ENCODE data around the gene FOCAD. TPM values are rescaled to one million over a fixed set of nuclear protein-coding genes. Genes with fewer than 3 reads are reported as not detected.

FOCAD gene
- total RNA-seq, 2 experiments from 2014 or later: 32.5 to 34.3 TPM

GRCh38 chr9:20804489-20805250, 120.6 kb downstream of the FOCAD start:
- H3K27ac Mint-ChIP-seq: no peak overlapping the region
- CTCF ChIA-PET: interaction anchor here (0.7 to 0.8 kb wide), 2 partner anchors 64 to 74 kb away, joined by 3 read pairs; no protein-coding TSS in a partner anchor
- no peaks in the 10 kb centered on the region for H3K27me3 Mint-ChIP-seq
- DNase-seq (no peak), ATAC-seq (no peak)
- H3K36me3 Mint-ChIP-seq (ENCODE audit: low read depth): peaks cover 2% of the 10 kb centered on the region
- H3K9me3 Mint-ChIP-seq (ENCODE audit: low read depth): no peaks in the 10 kb centered on the region
- intact Hi-C loops (cut with DNase I, micrococcal nuclease): loop anchor here in 1 of 2 experiments (5.0 kb wide), 1 partner anchor 48 kb away; no protein-coding TSS in a partner anchor
- POLR2A ChIA-PET: no interaction called here
- no peak overlapping the region for H3K4me3 Mint-ChIP-seq
- H3K4me1 Mint-ChIP-seq: no peaks in the 10 kb centered on the region

- H3K36me3 Mint-ChIP-seq (ENCODE audit: low read depth): no peaks in the 10 kb centered on the region
- ChIA-PET POLR2A (no interaction called here), CTCF (interaction anchor here (0.8 kb wide), 1 partner anchor 75 kb away, joined by 3 read pairs; no protein-coding TSS in a partner anchor)
- intact Hi-C loops (cut with DNase I, micrococcal nuclease): no loop called here
- no peaks in the 10 kb centered on the region for H3K9me3 Mint-ChIP-seq (ENCODE audit: low read depth)
- no peak overlapping the region for H3K4me3 Mint-ChIP-seq
- H3K27ac Mint-ChIP-seq: no peak overlapping the region
- H3K4me1 Mint-ChIP-seq: no peaks in the 10 kb centered on the region
- DNase-seq: no peak
- ATAC-seq: no peak
- no peaks in the 10 kb centered on the region for H3K27me3 Mint-ChIP-seq
Measured at GRCh38 chr9:20805766-20806165, 121.7 kb downstream of the FOCAD start.

GRCh38 chr9:20808002-20808401, 123.9 kb downstream of the FOCAD start:
- no peaks in the 10 kb centered on the region for H3K27me3 Mint-ChIP-seq
- ATAC-seq (no peak), DNase-seq (no peak)
- ChIA-PET CTCF (interaction anchor here (0.6 kb wide), 1 partner anchor 79 kb away, joined by 3 read pairs; no protein-coding TSS in a partner anchor), POLR2A (no interaction called here)
- no peaks in the 10 kb centered on the region for H3K36me3 Mint-ChIP-seq (ENCODE audit: low read depth)
- no peak overlapping the region for H3K4me3 Mint-ChIP-seq
- no peaks in the 10 kb centered on the region for H3K4me1 Mint-ChIP-seq
- H3K27ac Mint-ChIP-seq: no peak overlapping the region
- intact Hi-C loops (cut with DNase I, micrococcal nuclease): no loop called here
- no peaks in the 10 kb centered on the region for H3K9me3 Mint-ChIP-seq (ENCODE audit: low read depth)

GRCh38 chr9:20811872-20812271, 127.8 kb downstream of the FOCAD start:
- Mint-ChIP-seq H3K27ac (no peak overlapping the region), H3K36me3 (ENCODE audit: low read depth) (peaks cover 2% of the 10 kb centered on the region), H3K27me3 (no peaks in the 10 kb centered on the region), H3K4me1 (no peaks in the 10 kb centered on the region), H3K4me3 (no peak overlapping the region), H3K9me3 (ENCODE audit: low read depth) (no peaks in the 10 kb centered on the region)
- CTCF ChIA-PET: no interaction called here
- no peak for DNase-seq
- POLR2A ChIA-PET: no interaction called here
- ATAC-seq: no peak
- intact Hi-C loops (cut with DNase I, micrococcal nuclease): no loop called here

- CTCF ChIA-PET: no interaction called here
- POLR2A ChIA-PET: no interaction called here
- Mint-ChIP-seq H3K27me3 (no peaks in the 10 kb centered on the region), H3K4me1 (no peaks in the 10 kb centered on the region), H3K36me3 (ENCODE audit: low read depth) (peaks cover 2% of the 10 kb centered on the region), H3K4me3 (no peak overlapping the region), H3K9me3 (ENCODE audit: low read depth) (no peaks in the 10 kb centered on the region), H3K27ac (no peak overlapping the region)
- no peak for DNase-seq
- intact Hi-C loops (cut with DNase I, micrococcal nuclease): loop anchor here in 1 of 2 experiments (5.0 kb wide), 1 partner anchor 49 kb away; no protein-coding TSS in a partner anchor
- ATAC-seq: no peak
Measured at GRCh38 chr9:20815923-20816703, 132.1 kb downstream of the FOCAD start.

- intact Hi-C loops (cut with DNase I, micrococcal nuclease): no loop called here
- POLR2A ChIA-PET: no interaction called here
- Mint-ChIP-seq H3K36me3 (ENCODE audit: low read depth) (peaks cover 22% of the 10 kb centered on the region), H3K4me1 (no peaks in the 10 kb centered on the region), H3K27ac (no peak overlapping the region), H3K4me3 (no peak overlapping the region), H3K27me3 (no peaks in the 10 kb centered on the region), H3K9me3 (ENCODE audit: low read depth) (no peaks in the 10 kb centered on the region)
- ATAC-seq (no peak), DNase-seq (no peak)
- CTCF ChIA-PET: no interaction called here
Measured at GRCh38 chr9:20823051-20823450, 139.0 kb downstream of the FOCAD start.

GRCh38 chr9:20831028-20831427, 147.0 kb downstream of the FOCAD start:
- H3K4me3 Mint-ChIP-seq: no peak overlapping the region
- intact Hi-C loops (cut with DNase I, micrococcal nuclease): no loop called here
- H3K4me1 Mint-ChIP-seq: peaks cover 6% of the 10 kb centered on the region
- H3K9me3 Mint-ChIP-seq (ENCODE audit: low read depth): no peaks in the 10 kb centered on the region
- DNase-seq (no peak), ATAC-seq (no peak)
- ChIA-PET CTCF (no interaction called here), POLR2A (no interaction called here)
- H3K36me3 Mint-ChIP-seq (ENCODE audit: low read depth): peaks cover 15% of the 10 kb centered on the region
- H3K27ac Mint-ChIP-seq: no peak overlapping the region
- no peaks in the 10 kb centered on the region for H3K27me3 Mint-ChIP-seq

- peak; percentile 23 for ATAC-seq
- no peak overlapping the region for H3K27ac Mint-ChIP-seq
- H3K9me3 Mint-ChIP-seq (ENCODE audit: low read depth): no peaks in the 10 kb centered on the region
- DNase-seq: no peak
- ChIA-PET POLR2A (no interaction called here), CTCF (no interaction called here)
- H3K4me1 Mint-ChIP-seq: peaks cover 6% of the 10 kb centered on the region
- H3K36me3 Mint-ChIP-seq (ENCODE audit: low read depth): peaks cover 6% of the 10 kb centered on the region
- H3K27me3 Mint-ChIP-seq: no peaks in the 10 kb centered on the region
- no peak overlapping the region for H3K4me3 Mint-ChIP-seq
- intact Hi-C loops (cut with DNase I, micrococcal nuclease): no loop called here
Measured at GRCh38 chr9:20832775-20833174, 148.7 kb downstream of the FOCAD start.

- ChIA-PET CTCF (no interaction called here), POLR2A (no interaction called here)
- no peaks in the 10 kb centered on the region for H3K9me3 Mint-ChIP-seq (ENCODE audit: low read depth)
- peaks cover 6% of the 10 kb centered on the region for H3K4me1 Mint-ChIP-seq
- intact Hi-C loops (cut with DNase I, micrococcal nuclease): no loop called here
- peak; percentile 42 for ATAC-seq
- no peak overlapping the region for H3K4me3 Mint-ChIP-seq
- peaks cover 3% of the 10 kb centered on the region for H3K36me3 Mint-ChIP-seq (ENCODE audit: low read depth)
- no peak overlapping the region for H3K27ac Mint-ChIP-seq
- no peaks in the 10 kb centered on the region for H3K27me3 Mint-ChIP-seq
- DNase-seq: no peak
Measured at GRCh38 chr9:20835377-20836286, 151.6 kb downstream of the FOCAD start.

- peaks cover 16% of the 10 kb centered on the region for H3K36me3 Mint-ChIP-seq (ENCODE audit: low read depth)
- no peaks in the 10 kb centered on the region for H3K27me3 Mint-ChIP-seq
- intact Hi-C loops (cut with DNase I, micrococcal nuclease): no loop called here
- peaks cover 6% of the 10 kb centered on the region for H3K4me1 Mint-ChIP-seq
- peaks cover 6% of the 10 kb centered on the region for H3K9me3 Mint-ChIP-seq (ENCODE audit: low read depth)
- no peak overlapping the region for H3K27ac Mint-ChIP-seq
- CTCF ChIA-PET: no interaction called here
- POLR2A ChIA-PET: interaction anchor here (0.7 kb wide), 1 partner anchor 215 kb away, joined by 4 read pairs; the partner anchor contains the start of gene MLLT3
- DNase-seq (no peak), ATAC-seq (no peak)
- H3K4me3 Mint-ChIP-seq: no peak overlapping the region
Measured at GRCh38 chr9:20837166-20837565, 153.1 kb downstream of the FOCAD start.

- ChIA-PET CTCF (no interaction called here), POLR2A (no interaction called here)
- H3K36me3 Mint-ChIP-seq (ENCODE audit: low read depth): peaks cover 17% of the 10 kb centered on the region
- no peaks in the 10 kb centered on the region for H3K27me3 Mint-ChIP-seq
- intact Hi-C loops (cut with DNase I, micrococcal nuclease): no loop called here
- DNase-seq: no peak
- H3K9me3 Mint-ChIP-seq (ENCODE audit: low read depth): peaks cover 7% of the 10 kb centered on the region
- ATAC-seq: no peak
- no peak overlapping the region for H3K4me3 Mint-ChIP-seq
- H3K4me1 Mint-ChIP-seq: peaks cover 6% of the 10 kb centered on the region
- no peak overlapping the region for H3K27ac Mint-ChIP-seq
Measured at GRCh38 chr9:20838218-20838617, 154.2 kb downstream of the FOCAD start.
